GM18520 (cell line): ENCODE results near the gene SZT2.
"Not testable (repeated sequence)": the region's sequence is repeated elsewhere in the genome, so short reads cannot be mapped to it uniquely, and the experiment has no call there.

Source experiments
- ATAC-seq: cut with Tn5 transposase; IDR thresholded peaks from one replicate; pipeline ENCODE4 v1.9.1; 2021; ENCODE audit not compliant: unreplicated experiment

SZT2 gene

GRCh38 chr1:43451701-43452532 is 62.2 kb downstream of the SZT2 start:
- no peak for ATAC-seq

DNA sequence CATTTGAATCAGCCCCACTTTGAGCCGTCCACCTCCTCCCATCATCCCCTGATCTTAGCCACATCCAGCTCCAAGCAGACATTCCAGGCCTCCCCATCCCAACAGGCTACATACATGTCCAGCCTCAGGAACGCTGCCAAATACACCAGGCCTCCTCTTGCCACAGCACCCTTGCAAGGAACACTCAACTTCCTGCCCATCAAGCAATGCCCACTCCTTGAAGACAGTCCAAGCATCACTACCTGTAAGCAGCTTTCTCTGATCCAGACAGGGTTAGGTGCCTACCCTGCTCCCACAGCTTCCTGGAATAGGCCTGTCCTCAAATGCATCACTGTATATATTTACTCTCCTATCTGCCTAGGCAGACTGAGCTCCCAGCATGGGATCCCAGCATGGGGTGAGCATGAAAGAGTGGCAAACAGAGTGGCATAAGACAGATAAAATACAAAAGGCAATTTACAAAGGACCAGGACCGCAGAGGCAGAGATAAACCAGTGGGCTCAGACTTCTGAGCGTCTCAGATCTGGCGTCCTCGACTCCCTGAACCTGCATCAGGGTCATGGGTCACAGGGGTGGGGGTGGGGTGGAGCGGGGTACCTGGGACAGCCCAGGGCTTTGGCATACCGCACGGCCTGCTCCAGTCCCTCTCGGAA is 63.2 kb downstream of the SZT2 start:
- no peak for ATAC-seq

- no peak for ATAC-seq
These were observed 64.0 kb downstream of the SZT2 start, which contains the start of gene HYI for GRCh38 chr1:43453442-43454269. Gene HYI (minus strand): TSS chr1:43453931. CDS start chr1:43453793, 138 bp downstream.

- no peak for ATAC-seq
These were observed 64.7 kb downstream of the SZT2 start for GRCh38 chr1:43454270-43455011.

GRCh38 chr1:43455213-43455889 is 65.7 kb downstream of the SZT2 start:
- no peak for ATAC-seq

GRCh38 chr1:43458379-43458778 is 68.7 kb downstream of the SZT2 start:
- not testable (repeated sequence) for ATAC-seq

DNA sequence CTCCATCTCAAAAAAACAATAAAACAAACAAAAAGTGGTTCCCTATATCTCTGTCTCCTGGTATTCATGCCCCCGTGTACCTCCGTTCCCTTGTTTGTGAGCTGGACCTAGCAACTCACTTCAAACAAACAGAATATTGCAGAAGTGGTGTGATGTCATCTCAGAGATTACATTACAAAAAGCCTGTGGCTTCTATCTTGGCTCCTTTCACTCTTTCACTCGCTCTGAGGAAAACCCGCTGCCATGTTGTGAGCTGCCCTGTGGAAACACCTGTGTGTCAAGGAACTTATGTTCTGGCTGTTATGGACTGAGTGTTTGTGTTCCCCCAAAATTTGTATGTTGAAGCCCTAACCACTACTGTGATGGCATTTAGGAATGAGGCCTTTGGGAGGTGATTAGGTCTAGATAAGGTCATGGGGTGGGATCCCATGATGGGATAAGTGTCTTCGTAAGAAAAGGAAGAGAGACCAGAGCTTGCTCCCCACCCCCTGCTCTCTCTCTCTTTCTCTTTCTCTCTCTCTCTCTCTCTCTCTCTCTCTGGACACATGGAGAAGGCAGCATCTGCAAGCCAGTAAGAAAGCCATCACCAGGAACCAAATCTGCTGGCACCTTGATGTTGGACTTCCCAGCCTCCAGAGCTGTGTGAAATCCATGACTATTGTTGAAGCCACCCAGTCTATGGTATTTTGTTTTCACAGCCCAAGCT is 71.4 kb downstream of the SZT2 start:
- ATAC-seq = no peak

DNA sequence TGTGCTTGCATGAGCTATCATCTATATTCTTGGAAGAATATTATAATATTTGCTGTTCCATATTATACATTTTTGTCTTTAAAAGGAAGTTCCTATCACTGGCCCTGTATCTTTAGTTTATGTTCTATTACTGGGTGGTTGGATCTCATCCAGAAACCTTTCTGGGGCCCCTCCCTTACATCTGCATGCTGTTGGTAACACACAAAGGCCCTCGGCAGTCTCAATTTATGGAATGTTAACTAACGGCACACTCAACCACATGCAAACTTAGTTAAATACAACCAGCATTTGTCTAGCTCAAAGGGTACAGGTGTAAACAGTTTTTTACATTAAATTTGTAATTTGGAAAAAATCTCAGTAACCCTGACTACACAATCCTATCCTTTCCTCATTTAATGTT is 73.8 kb downstream of the SZT2 start:
- no peak for ATAC-seq

- no peak for ATAC-seq
These were observed 75.2 kb downstream of the SZT2 start for GRCh38 chr1:43464681-43465504.

- no peak for ATAC-seq
These were observed 75.9 kb downstream of the SZT2 start for GRCh38 chr1:43465505-43466067.

- ATAC-seq = no peak
These were observed 76.7 kb downstream of the SZT2 start for GRCh38 chr1:43466403-43466802.

DNA sequence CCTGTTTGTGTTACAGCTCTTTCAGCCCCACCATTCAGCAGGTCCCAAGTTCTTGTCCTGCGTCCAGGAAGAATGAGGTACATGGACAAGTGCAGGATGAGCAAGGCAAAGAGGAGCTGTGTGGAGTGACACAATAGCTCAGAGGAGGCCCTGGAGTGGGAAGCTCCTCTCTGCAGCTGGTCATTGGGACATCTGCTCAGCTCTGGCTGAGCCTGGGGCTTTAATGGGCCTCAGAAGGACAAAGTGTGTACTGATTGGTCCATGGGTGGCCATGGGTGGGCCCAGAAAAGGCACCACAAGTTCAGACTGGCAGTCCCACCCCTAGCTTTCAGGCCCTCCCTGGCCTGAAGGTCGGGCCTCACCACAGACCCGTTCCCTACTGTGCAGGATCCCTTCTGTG is 78.7 kb downstream of the SZT2 start:
- ATAC-seq = no peak

GRCh38 chr1:43469932-43470331 is 80.2 kb downstream of the SZT2 start:
- ATAC-seq = no peak

DNA sequence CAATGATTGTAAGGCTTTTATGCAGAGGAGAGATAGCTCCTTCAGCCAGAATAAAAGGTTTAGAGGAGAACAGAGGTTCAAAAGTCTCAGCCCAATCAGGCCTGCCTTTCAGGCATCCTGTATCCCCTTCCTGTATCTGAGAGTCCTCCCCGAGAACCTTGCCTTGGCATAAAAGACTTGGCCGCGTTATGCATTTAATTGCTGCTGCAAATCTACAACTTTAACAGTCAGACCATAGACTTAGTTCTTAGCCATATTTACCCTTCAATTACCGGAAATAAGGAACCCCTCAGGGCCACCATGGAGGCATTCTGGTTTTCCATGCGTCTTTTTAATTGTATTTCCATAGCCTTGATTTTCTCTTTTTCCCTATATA is 82.4 kb downstream of the SZT2 start:
- ATAC-seq = no peak

GRCh38 chr1:43472463-43473151 is 82.9 kb downstream of the SZT2 start:
- ATAC-seq = not testable (repeated sequence)

GRCh38 chr1:43473463-43473862 is 83.8 kb downstream of the SZT2 start:
- ATAC-seq = no peak

- ATAC-seq = not testable (repeated sequence)
These were observed 86.1 kb downstream of the SZT2 start for GRCh38 chr1:43475611-43476401.
